HG03196 (cell line): ENCODE measurements around the gene MEAF6.

Experiments used
- ATAC-seq: cut with Tn5 transposase; IDR thresholded peaks from one replicate; pipeline ENCODE4 v1.9.1; 2021; ENCODE audit not compliant: unreplicated experiment

Gene MEAF6

GRCh38 chr1:37446874-37447273, 67.7 kb downstream of the MEAF6 start:
- no peak for ATAC-seq

GRCh38 chr1:37442644-37443043, 71.9 kb downstream of the MEAF6 start:
- ATAC-seq, result no peak
